ENCODE data around the gene S100A12. TPM values are rescaled to one million over a fixed set of nuclear protein-coding genes. Genes with fewer than 3 reads are reported as not detected.

S100A12 gene
- total RNA-seq, 3 donors from 2014 or later = 1.3 to 1.8 TPM; not detected in 1

DNA sequence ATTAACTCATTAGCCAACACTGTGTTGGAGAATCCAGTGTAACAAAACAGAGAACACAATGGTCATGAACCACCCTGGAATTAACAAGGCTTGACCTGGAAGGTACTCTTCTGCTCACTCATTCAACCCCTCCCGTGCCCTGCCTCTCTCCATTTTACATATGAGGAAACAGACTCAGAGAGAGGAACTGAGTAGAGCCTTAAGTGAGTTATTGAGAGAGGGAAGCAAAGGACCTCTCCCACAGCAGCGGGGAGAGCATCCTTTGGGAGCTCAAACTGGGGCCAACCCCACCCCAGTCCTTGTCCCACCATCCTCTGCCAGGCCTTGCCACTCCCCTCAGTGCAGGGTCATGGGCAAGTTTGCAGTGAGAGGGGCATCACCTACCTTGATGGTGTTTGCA is 1.4 kb downstream of the S100A12 start:
- intact Hi-C loops (cut with DNase I; ENCODE audit: low total_unique reads) = no loop called here
- Histone ChIP-seq H3K4me1 (no peaks in the 10 kb centered on the region), H3K9me3 (no peaks in the 10 kb centered on the region), H3K36me3 (no peaks in the 10 kb centered on the region), H3K27me3 (no peaks in the 10 kb centered on the region), H3K4me3 (no peak overlapping the region), H3K27ac (no peak overlapping the region)
- TF ChIP-seq POLR2A (IDR thresholded peaks at IDR 0.05) = no peak
- TF ChIP-seq, protein P1, sequence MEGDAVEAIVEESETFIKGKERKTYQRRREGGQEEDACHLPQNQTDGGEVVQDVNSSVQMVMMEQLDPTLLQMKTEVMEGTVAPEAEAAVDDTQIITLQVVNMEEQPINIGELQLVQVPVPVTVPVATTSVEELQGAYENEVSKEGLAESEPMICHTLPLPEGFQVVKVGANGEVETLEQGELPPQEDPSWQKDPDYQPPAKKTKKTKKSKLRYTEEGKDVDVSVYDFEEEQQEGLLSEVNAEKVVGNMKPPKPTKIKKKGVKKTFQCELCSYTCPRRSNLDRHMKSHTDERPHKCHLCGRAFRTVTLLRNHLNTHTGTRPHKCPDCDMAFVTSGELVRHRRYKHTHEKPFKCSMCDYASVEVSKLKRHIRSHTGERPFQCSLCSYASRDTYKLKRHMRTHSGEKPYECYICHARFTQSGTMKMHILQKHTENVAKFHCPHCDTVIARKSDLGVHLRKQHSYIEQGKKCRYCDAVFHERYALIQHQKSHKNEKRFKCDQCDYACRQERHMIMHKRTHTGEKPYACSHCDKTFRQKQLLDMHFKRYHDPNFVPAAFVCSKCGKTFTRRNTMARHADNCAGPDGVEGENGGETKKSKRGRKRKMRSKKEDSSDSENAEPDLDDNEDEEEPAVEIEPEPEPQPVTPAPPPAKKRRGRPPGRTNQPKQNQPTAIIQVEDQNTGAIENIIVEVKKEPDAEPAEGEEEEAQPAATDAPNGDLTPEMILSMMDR (IDR thresholded peaks at IDR 0.05) = no peak
- no peak for TF ChIP-seq POLR2AphosphoS5 (IDR thresholded peaks at IDR 0.05)
- no peak for DNase-seq (ENCODE audit: low spot score in 2 of 2)

DNA sequence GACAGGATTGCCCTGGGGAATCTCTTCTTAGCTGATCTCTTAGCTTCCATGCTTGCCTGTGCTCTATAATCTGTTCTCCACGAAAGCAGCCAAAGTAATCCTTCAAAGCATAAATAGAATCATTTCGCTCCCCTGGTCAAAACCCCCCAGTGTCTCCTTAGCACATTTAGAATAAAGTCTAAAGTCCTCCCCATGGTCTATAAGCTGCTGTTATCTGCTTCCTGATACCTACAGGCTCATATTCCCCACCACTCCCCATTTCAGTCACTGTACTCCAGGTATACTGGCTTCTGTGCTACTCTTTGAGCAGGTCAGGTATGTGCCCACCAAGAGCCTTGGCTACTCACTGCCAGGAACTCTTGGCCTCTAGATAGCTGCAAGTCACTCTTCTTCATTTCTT is 2.9 kb downstream of the S100A12 start:
- no peaks in the 10 kb centered on the region for H3K36me3 ChIP-seq
- no peaks in the 10 kb centered on the region for H3K9me3 ChIP-seq
- TF ChIP-seq POLR2A (IDR thresholded peaks at IDR 0.05) = no peak
- no peak for TF ChIP-seq POLR2AphosphoS5 (IDR thresholded peaks at IDR 0.05)
- TF ChIP-seq, protein P1 (IDR thresholded peaks at IDR 0.05) = no peak
- H3K4me1 ChIP-seq = no peaks in the 10 kb centered on the region
- intact Hi-C loops (cut with DNase I; ENCODE audit: low total_unique reads) = no loop called here
- no peaks in the 10 kb centered on the region for H3K27me3 ChIP-seq
- H3K4me3 ChIP-seq = no peak overlapping the region
- no peak overlapping the region for H3K27ac ChIP-seq
- no peak for DNase-seq (ENCODE audit: low spot score in 2 of 2)

DNA sequence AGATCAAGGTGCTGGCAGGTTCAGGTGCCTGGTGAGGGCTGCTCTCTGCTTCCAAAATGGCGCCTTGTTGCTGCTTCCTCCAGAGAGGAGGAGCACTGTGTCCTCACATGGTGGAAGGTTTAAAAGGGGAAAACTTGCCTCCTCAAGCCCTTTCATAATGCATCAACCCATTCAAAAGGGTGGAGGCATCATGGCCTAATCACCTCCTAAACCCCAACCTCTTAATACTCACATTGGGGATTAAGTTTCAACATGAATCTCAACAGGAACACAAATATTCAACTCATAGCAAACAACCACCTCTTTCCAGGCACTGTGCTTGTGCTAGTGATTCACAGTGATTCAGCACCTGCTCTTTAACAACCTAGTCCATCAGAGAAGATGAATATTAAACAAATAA is 4.2 kb downstream of the S100A12 start:
- Histone ChIP-seq H3K4me1 (no peaks in the 10 kb centered on the region), H3K27ac (no peak overlapping the region), H3K9me3 (no peaks in the 10 kb centered on the region), H3K36me3 (no peaks in the 10 kb centered on the region), H3K27me3 (no peaks in the 10 kb centered on the region), H3K4me3 (no peak overlapping the region)
- no peak for DNase-seq (ENCODE audit: low spot score in 2 of 2)
- intact Hi-C loops (cut with DNase I; ENCODE audit: low total_unique reads) = no loop called here
- TF ChIP-seq POLR2AphosphoS5 (IDR thresholded peaks at IDR 0.05) (no peak), POLR2A (IDR thresholded peaks at IDR 0.05) (no peak)
- TF ChIP-seq, protein P1 (IDR thresholded peaks at IDR 0.05) = no peak

- TF ChIP-seq POLR2A (IDR thresholded peaks at IDR 0.05) (no peak), POLR2AphosphoS5 (IDR thresholded peaks at IDR 0.05) (no peak)
- TF ChIP-seq, protein P1 (IDR thresholded peaks at IDR 0.05) = no peak
- no peak overlapping the region for H3K27ac ChIP-seq
- no peak overlapping the region for H3K4me3 ChIP-seq
- intact Hi-C loops (cut with DNase I; ENCODE audit: low total_unique reads) = no loop called here
- no peaks in the 10 kb centered on the region for H3K9me3 ChIP-seq
- no peaks in the 10 kb centered on the region for H3K36me3 ChIP-seq
- H3K27me3 ChIP-seq = no peaks in the 10 kb centered on the region
- peaks cover 0 to 4% of the 10 kb centered on the region in 2 donors for H3K4me1 ChIP-seq
- no peak for DNase-seq (ENCODE audit: low spot score in 2 of 2)
Observed at GRCh38 chr1:153370146-153370545, 5.3 kb downstream of the S100A12 start.

- H3K4me1 ChIP-seq = peaks cover 0 to 11% of the 10 kb centered on the region in 2 donors
- H3K36me3 ChIP-seq = no peaks in the 10 kb centered on the region
- H3K27ac ChIP-seq = no peak overlapping the region
- DNase-seq (ENCODE audit: low spot score in 2 of 2) = no peak
- H3K4me3 ChIP-seq = no peak overlapping the region
- TF ChIP-seq POLR2A (IDR thresholded peaks at IDR 0.05) (no peak), POLR2AphosphoS5 (IDR thresholded peaks at IDR 0.05) (no peak)
- TF ChIP-seq, protein P1 (IDR thresholded peaks at IDR 0.05) = no peak
- no peaks in the 10 kb centered on the region for H3K27me3 ChIP-seq
- intact Hi-C loops (cut with DNase I; ENCODE audit: low total_unique reads) = no loop called here
- no peaks in the 10 kb centered on the region for H3K9me3 ChIP-seq
Observed at GRCh38 chr1:153368495-153368894, 6.9 kb downstream of the S100A12 start.
